Astrocyte (in vitro differentiated cells and primary cell): ENCODE results near the gene TPP1.

Experiments used
- EZH2 ChIP-seq: IDR thresholded peaks from 2 replicates; pipeline ENCODE4 v1.6.1; 2012; ENCODE audit warnings: mild to moderate bottlenecking, low read length, inconsistent platforms; ENCODE audit not compliant: insufficient read depth
- TF ChIP-seq, protein P1 (sequence below): IDR thresholded peaks from 2 replicates; pipeline ENCODE4 v1.5.1; 2011; ENCODE audit warnings: low read depth, mild to moderate bottlenecking, inconsistent platforms, low read length, moderate library complexity; ENCODE audit not compliant: insufficient read depth

DNA sequence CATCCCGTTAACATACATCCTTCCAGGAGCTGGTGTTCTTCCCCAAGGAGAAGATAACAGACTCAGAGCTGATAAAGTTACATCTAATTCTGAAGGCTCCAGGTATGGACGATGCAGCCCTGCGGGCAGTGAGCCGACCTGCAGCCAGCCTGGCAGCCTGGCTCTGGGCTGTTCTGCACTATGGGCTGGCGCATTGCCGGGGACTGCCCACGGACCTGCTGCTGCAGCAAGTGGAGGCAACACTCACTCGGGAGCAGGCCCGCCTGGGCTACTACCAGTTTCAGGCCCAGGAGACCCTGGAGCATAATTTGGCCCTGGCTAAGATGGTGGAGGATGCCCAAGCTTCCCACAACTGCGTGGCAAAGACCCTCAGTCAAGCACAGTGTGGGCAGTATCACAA lies 55.6 kb downstream of the TPP1 start:
- TF ChIP-seq, protein P1, sequence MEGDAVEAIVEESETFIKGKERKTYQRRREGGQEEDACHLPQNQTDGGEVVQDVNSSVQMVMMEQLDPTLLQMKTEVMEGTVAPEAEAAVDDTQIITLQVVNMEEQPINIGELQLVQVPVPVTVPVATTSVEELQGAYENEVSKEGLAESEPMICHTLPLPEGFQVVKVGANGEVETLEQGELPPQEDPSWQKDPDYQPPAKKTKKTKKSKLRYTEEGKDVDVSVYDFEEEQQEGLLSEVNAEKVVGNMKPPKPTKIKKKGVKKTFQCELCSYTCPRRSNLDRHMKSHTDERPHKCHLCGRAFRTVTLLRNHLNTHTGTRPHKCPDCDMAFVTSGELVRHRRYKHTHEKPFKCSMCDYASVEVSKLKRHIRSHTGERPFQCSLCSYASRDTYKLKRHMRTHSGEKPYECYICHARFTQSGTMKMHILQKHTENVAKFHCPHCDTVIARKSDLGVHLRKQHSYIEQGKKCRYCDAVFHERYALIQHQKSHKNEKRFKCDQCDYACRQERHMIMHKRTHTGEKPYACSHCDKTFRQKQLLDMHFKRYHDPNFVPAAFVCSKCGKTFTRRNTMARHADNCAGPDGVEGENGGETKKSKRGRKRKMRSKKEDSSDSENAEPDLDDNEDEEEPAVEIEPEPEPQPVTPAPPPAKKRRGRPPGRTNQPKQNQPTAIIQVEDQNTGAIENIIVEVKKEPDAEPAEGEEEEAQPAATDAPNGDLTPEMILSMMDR, result no peak
- TF ChIP-seq EZH2, result no peak
